Measurements from ENCODE around the gene PTCD1.

Gene PTCD1

GRCh38 chr7:99409192-99409572 lies 29.4 kb downstream of the PTCD1 start:
- no peak for DNase-seq
- WGBS: 1% methylated on average over 17 of the region's 18 CpGs

DNA sequence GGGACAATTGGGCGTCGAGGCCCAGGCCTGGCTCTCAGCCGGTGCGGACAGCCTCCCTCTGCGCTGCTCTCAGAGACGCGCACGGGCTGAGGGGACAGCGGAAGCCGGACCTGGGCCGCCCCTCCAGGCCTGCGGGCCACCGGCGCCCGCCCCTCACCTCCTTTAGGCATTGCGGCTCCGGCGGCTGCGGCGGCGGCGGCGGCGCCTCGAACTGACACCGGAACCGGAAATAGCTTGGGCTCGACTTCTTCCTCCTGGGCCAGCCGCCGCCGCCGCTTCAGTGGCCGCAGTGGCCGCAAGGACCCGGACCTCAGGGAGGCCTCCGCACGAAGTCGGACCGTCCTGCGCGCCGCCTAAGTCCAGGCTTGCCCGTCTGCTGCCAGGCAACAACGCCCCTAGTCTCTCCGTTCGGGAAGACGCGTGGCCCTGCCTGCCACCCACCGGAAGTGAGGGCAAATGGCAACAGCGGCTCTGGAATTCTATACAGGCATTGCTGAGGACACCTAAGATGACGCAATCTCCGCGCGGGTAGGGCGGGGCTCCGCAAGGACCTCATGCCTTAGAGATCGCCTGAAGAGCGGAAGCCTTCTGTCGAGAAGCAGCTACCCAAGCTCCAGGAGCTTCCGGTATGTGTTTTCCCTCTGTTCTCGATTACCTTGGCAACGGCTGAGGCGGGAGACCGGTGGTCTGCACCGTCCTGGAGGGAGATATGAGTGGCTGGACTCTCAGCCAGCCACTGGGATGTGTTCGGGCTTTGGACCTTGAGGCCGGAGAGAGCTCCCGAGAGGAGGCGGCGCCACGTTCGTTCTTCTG lies 30.0 kb downstream of the PTCD1 start, which contains the start of the genes BUD31 and PDAP1:
Gene BUD31, plus strand, starts transcription at position 591 of the 813 bp plus-strand sequence. CDS start 2,124 bp downstream, outside the sequence.
Gene PDAP1, minus strand, starts transcription at position 219 of the 813 bp plus-strand sequence. Its CDS starts 49 bp downstream, at position 170.
- peak within 1 kb of the TSS; percentile 86 to 99 for H3K4me3 ChIP-seq (ENCODE audit: insufficient read depth in 1 of 2, low read depth in 1 of 2, low read length in 2 of 2)
- H2BK12ac ChIP-seq (ENCODE audit: low read length in 2 of 2): peak within 1 kb of the TSS in 1 of 2 experiments; percentile 93
- H3K23ac ChIP-seq (ENCODE audit: low read length in 2 of 2): no peak within 1 kb of the TSS
- peak within 1 kb of the TSS; percentile 13 for H2BK120ac ChIP-seq (ENCODE audit: low read depth, low read length)
- peak within 1 kb of the TSS; percentile 36 for H2AFZ ChIP-seq (ENCODE audit: low read depth, low read length)
- no peaks in the 10 kb centered on the region for H3K9me3 ChIP-seq (ENCODE audit: control insufficient read depth, low read length)
- H2BK5ac ChIP-seq (ENCODE audit: low read depth, low read length, poor library complexity, severe bottlenecking): peak within 1 kb of the TSS; percentile 100
- peak within 1 kb of the TSS; percentile 84 for H3K4me2 ChIP-seq (ENCODE audit: low read length, poor library complexity, severe bottlenecking)
- H3K9ac ChIP-seq (ENCODE audit: low read length): peak within 1 kb of the TSS; percentile 100
- H3K27me3 ChIP-seq (ENCODE audit: control insufficient read depth in 1 of 2, insufficient read depth in 1 of 2, low read length in 2 of 2): no peaks in the 10 kb centered on the region
- H3K79me1 ChIP-seq (replicated peaks; ENCODE audit: low read length, poor library complexity, severe bottlenecking): peaks cover 8% of the 10 kb centered on the region
- peak within 1 kb of the TSS; percentile 94 for H4K91ac ChIP-seq (ENCODE audit: low read length)
- H3K27ac ChIP-seq (ENCODE audit: low read length, poor library complexity, severe bottlenecking): peak within 1 kb of the TSS; percentile 99
- peak within 1 kb of the TSS; percentile 92 for H2BK15ac ChIP-seq (ENCODE audit: low read depth, poor library complexity, severe bottlenecking)
- peak within 1 kb of the TSS in 1 of 2 experiments; percentile 74 for H3K14ac ChIP-seq (ENCODE audit: low read length in 2 of 2)
- H3K18ac ChIP-seq (ENCODE audit: low read depth in 1 of 2, low read length in 2 of 2): peak within 1 kb of the TSS; percentile 91 to 95
- peak within 1 kb of the TSS; percentile 69 to 96 for H3K4ac ChIP-seq (ENCODE audit: low read depth in 1 of 2, low read length in 2 of 2)
- peak within 1 kb of the TSS; percentile 71 for H4K8ac ChIP-seq (ENCODE audit: low read length)
- under 1% methylated on average over 68 of the region's 72 CpGs for WGBS
- DNase-seq: peak; percentile 97
- H3K36me3 ChIP-seq (ENCODE audit: control insufficient read depth in 1 of 2, insufficient read depth in 2 of 2, low read depth in 1 of 2, low read length in 2 of 2): peaks cover 32 to 41% of the 10 kb centered on the region in 2 experiments
- peaks cover 19% of the 10 kb centered on the region for H3K4me1 ChIP-seq (ENCODE audit: control insufficient read depth, insufficient read depth, low read depth, low read length)
- H2AK5ac ChIP-seq (ENCODE audit: low read length, severe bottlenecking): peak within 1 kb of the TSS; percentile 76

More at GRCh38 chr7:99409192-99409572, 29.4 kb downstream of the PTCD1 start:
- Histone ChIP-seq H3K23ac (ENCODE audit: low read length in 2 of 2) (no peak overlapping the region), H3K18ac (ENCODE audit: low read depth in 1 of 2, low read length in 2 of 2) (peak overlapping the region; percentile 81 to 90), H3K4me3 (ENCODE audit: insufficient read depth in 1 of 2, low read depth in 1 of 2, low read length in 2 of 2) (peak overlapping the region; percentile 86 to 99), H3K79me1 (replicated peaks; ENCODE audit: low read length, poor library complexity, severe bottlenecking) (peaks cover 6% of the 10 kb centered on the region), H3K9me3 (ENCODE audit: control insufficient read depth, low read length) (no peaks in the 10 kb centered on the region), H2BK12ac (ENCODE audit: low read length in 2 of 2) (no peak overlapping the region), H3K9ac (ENCODE audit: low read length) (peak overlapping the region; percentile 100), H2BK15ac (ENCODE audit: low read depth, poor library complexity, severe bottlenecking) (peak overlapping the region; percentile 33), H2AFZ (ENCODE audit: low read depth, low read length) (no peak overlapping the region), H2BK5ac (ENCODE audit: low read depth, low read length, poor library complexity, severe bottlenecking) (peak overlapping the region; percentile 53), H3K27ac (ENCODE audit: low read length, poor library complexity, severe bottlenecking) (peak overlapping the region; percentile 99), H3K4me1 (ENCODE audit: control insufficient read depth, insufficient read depth, low read depth, low read length) (peaks cover 15% of the 10 kb centered on the region), H3K27me3 (ENCODE audit: control insufficient read depth in 1 of 2, insufficient read depth in 1 of 2, low read length in 2 of 2) (no peaks in the 10 kb centered on the region), H3K4me2 (ENCODE audit: low read length, poor library complexity, severe bottlenecking) (peak overlapping the region; percentile 77), H3K36me3 (ENCODE audit: control insufficient read depth in 1 of 2, insufficient read depth in 2 of 2, low read depth in 1 of 2, low read length in 2 of 2) (peaks cover 31 to 42% of the 10 kb centered on the region in 2 experiments), H2AK5ac (ENCODE audit: low read length, severe bottlenecking) (peak overlapping the region; percentile 28), H4K8ac (ENCODE audit: low read length) (peak overlapping the region; percentile 52), H4K91ac (ENCODE audit: low read length) (no peak overlapping the region), H2BK120ac (ENCODE audit: low read depth, low read length) (peak overlapping the region; percentile 13), H3K14ac (ENCODE audit: low read length in 2 of 2) (peak overlapping the region in 1 of 2 experiments; percentile 74), H3K4ac (ENCODE audit: low read depth in 1 of 2, low read length in 2 of 2) (peak overlapping the region in 1 of 2 experiments; percentile 63)

- Histone ChIP-seq H3K9ac (ENCODE audit: low read length) (peak overlapping the region; percentile 100), H2AFZ (ENCODE audit: low read depth, low read length) (peak overlapping the region; percentile 32), H2BK15ac (ENCODE audit: low read depth, poor library complexity, severe bottlenecking) (no peak overlapping the region), H2BK12ac (ENCODE audit: low read length in 2 of 2) (peak overlapping the region in 1 of 2 experiments; percentile 23), H3K4me3 (ENCODE audit: insufficient read depth in 1 of 2, low read depth in 1 of 2, low read length in 2 of 2) (peak overlapping the region; percentile 86 to 99), H3K27ac (ENCODE audit: low read length, poor library complexity, severe bottlenecking) (peak overlapping the region; percentile 75), H3K9me3 (ENCODE audit: control insufficient read depth, low read length) (no peaks in the 10 kb centered on the region), H3K4ac (ENCODE audit: low read depth in 1 of 2, low read length in 2 of 2) (peak overlapping the region; percentile 69 to 96), H2AK5ac (ENCODE audit: low read length, severe bottlenecking) (peak overlapping the region; percentile 76), H3K23ac (ENCODE audit: low read length in 2 of 2) (no peak overlapping the region), H3K4me1 (ENCODE audit: control insufficient read depth, insufficient read depth, low read depth, low read length) (peaks cover 21% of the 10 kb centered on the region), H3K79me1 (replicated peaks; ENCODE audit: low read length, poor library complexity, severe bottlenecking) (peaks cover 12% of the 10 kb centered on the region), H2BK5ac (ENCODE audit: low read depth, low read length, poor library complexity, severe bottlenecking) (peak overlapping the region; percentile 21), H3K14ac (ENCODE audit: low read length in 2 of 2) (peak overlapping the region in 1 of 2 experiments; percentile 61), H2BK120ac (ENCODE audit: low read depth, low read length) (peak overlapping the region; percentile 8), H3K27me3 (ENCODE audit: control insufficient read depth in 1 of 2, insufficient read depth in 1 of 2, low read length in 2 of 2) (no peaks in the 10 kb centered on the region), H4K91ac (ENCODE audit: low read length) (peak overlapping the region; percentile 79), H3K18ac (ENCODE audit: low read depth in 1 of 2, low read length in 2 of 2) (peak overlapping the region; percentile 47 to 76), H3K36me3 (ENCODE audit: control insufficient read depth in 1 of 2, insufficient read depth in 2 of 2, low read depth in 1 of 2, low read length in 2 of 2) (peaks cover 31 to 41% of the 10 kb centered on the region in 2 experiments), H4K8ac (ENCODE audit: low read length) (peak overlapping the region; percentile 71), H3K4me2 (ENCODE audit: low read length, poor library complexity, severe bottlenecking) (peak overlapping the region; percentile 84)
- under 1% methylated on average over 28 of the region's 28 CpGs for WGBS
- DNase-seq: peak; percentile 82
These were observed 30.7 kb downstream of the PTCD1 start for GRCh38 chr7:99407872-99408378.

DNA sequence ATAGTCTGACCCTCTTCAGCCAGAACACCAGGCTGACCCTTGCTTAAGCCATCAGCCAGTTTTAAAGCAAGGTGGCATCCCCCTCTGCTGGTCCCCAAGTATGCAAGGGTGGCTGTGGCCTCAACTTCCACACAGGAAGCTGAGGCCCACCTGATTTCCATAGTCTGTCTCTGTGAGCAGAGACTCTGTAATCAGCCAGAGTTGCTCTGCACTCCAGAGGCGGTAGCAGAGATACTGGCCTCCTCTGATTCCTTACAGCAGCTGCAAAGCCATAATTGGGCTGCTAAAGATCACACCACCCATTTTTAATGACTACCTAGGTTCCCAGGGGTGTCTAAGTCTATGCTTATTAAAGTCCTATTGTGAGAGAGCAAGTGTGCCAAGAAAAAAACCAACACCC lies 32.0 kb downstream of the PTCD1 start:
- peaks cover 36 to 37% of the 10 kb centered on the region in 2 experiments for H3K36me3 ChIP-seq (ENCODE audit: control insufficient read depth in 1 of 2, insufficient read depth in 2 of 2, low read depth in 1 of 2, low read length in 2 of 2)
- no peak overlapping the region for H3K14ac ChIP-seq (ENCODE audit: low read length in 2 of 2)
- WGBS: 67% methylated on average over 1 of the region's 1 CpG
- H3K23ac ChIP-seq (ENCODE audit: low read length in 2 of 2): no peak overlapping the region
- peaks cover 18% of the 10 kb centered on the region for H3K79me1 ChIP-seq (replicated peaks; ENCODE audit: low read length, poor library complexity, severe bottlenecking)
- no peak for DNase-seq
- no peak overlapping the region for H3K4ac ChIP-seq (ENCODE audit: low read depth in 1 of 2, low read length in 2 of 2)
- H3K4me1 ChIP-seq (ENCODE audit: control insufficient read depth, insufficient read depth, low read depth, low read length): peaks cover 21% of the 10 kb centered on the region
- no peak overlapping the region for H2AFZ ChIP-seq (ENCODE audit: low read depth, low read length)
- no peaks in the 10 kb centered on the region for H3K9me3 ChIP-seq (ENCODE audit: control insufficient read depth, low read length)
- H4K8ac ChIP-seq (ENCODE audit: low read length): no peak overlapping the region
- no peak overlapping the region for H2BK12ac ChIP-seq (ENCODE audit: low read length in 2 of 2)
- no peak overlapping the region for H2BK120ac ChIP-seq (ENCODE audit: low read depth, low read length)
- H2AK5ac ChIP-seq (ENCODE audit: low read length, severe bottlenecking): no peak overlapping the region
- H3K4me3 ChIP-seq (ENCODE audit: insufficient read depth in 1 of 2, low read depth in 1 of 2, low read length in 2 of 2): peak overlapping the region in 1 of 2 experiments; percentile 99
- no peak overlapping the region for H3K4me2 ChIP-seq (ENCODE audit: low read length, poor library complexity, severe bottlenecking)
- H4K91ac ChIP-seq (ENCODE audit: low read length): no peak overlapping the region
- H2BK15ac ChIP-seq (ENCODE audit: low read depth, poor library complexity, severe bottlenecking): no peak overlapping the region
- no peak overlapping the region for H3K27ac ChIP-seq (ENCODE audit: low read length, poor library complexity, severe bottlenecking)
- H3K9ac ChIP-seq (ENCODE audit: low read length): peak overlapping the region; percentile 100
- H2BK5ac ChIP-seq (ENCODE audit: low read depth, low read length, poor library complexity, severe bottlenecking): no peak overlapping the region
- no peaks in the 10 kb centered on the region for H3K27me3 ChIP-seq (ENCODE audit: control insufficient read depth in 1 of 2, insufficient read depth in 1 of 2, low read length in 2 of 2)
- H3K18ac ChIP-seq (ENCODE audit: low read depth in 1 of 2, low read length in 2 of 2): no peak overlapping the region
